ENCODE results near the gene AMPD3. TPM values are rescaled to one million over a fixed set of nuclear protein-coding genes. Genes with fewer than 3 reads are reported as not detected.
A peak's percentile ranks its signal among the peaks of the same experiment; 100 is the strongest.

The AMPD3 gene
- total RNA-seq, 4 donors from 2014 or later: 104 to 185 (median 112) TPM

- no peaks in the 10 kb centered on the region for H3K9me3 ChIP-seq
- in situ Hi-C loops (cut with MboI; ENCODE audit: low sequenced_read_pairs in 4 of 4) (loop anchor here in 2 of 4 donors (25.0 kb wide), 2 partner anchors 123 to 198 kb away; no protein-coding TSS in a partner anchor), intact Hi-C loops (cut with DNase I; ENCODE audit: low total_unique reads) (loop anchor here (5.0 kb wide), 1 partner anchor 47 kb away; no protein-coding TSS in a partner anchor)
- no peaks in the 10 kb centered on the region for H3K27me3 ChIP-seq
- H3K27ac ChIP-seq: peak overlapping the region in 3 of 4 donors; percentile 94 to 97 (median 95)
- DNase-seq (no peak), ATAC-seq (no peak)
- H3K4me1 ChIP-seq: peaks cover 8 to 13% of the 10 kb centered on the region in 2 donors
- H3K4me3 ChIP-seq: no peak overlapping the region
- no peak for TF ChIP-seq CTCF (IDR thresholded peaks at IDR 0.05 in 4 of 5, conservative IDR thresholded peaks at IDR 0.05 in 1 of 5)
- TF ChIP-seq POLR2A (IDR thresholded peaks at IDR 0.05): no peak
- H3K36me3 ChIP-seq: no peaks in the 10 kb centered on the region
Observed at GRCh38 chr11:10539339-10539738, 84.3 kb downstream of the AMPD3 start.

- DNase-seq: peak; percentile 33 to 51
- in situ Hi-C loops (cut with MboI; ENCODE audit: low sequenced_read_pairs in 4 of 4): loop anchor here in 3 of 4 donors (10.0 to 25.0 kb wide), 3 partner anchors 122 to 197 kb away; no protein-coding TSS in a partner anchor
- H3K9me3 ChIP-seq: no peaks in the 10 kb centered on the region
- TF ChIP-seq POLR2A (IDR thresholded peaks at IDR 0.05): no peak
- no peak for TF ChIP-seq CTCF (IDR thresholded peaks at IDR 0.05 in 4 of 5, conservative IDR thresholded peaks at IDR 0.05 in 1 of 5)
- ATAC-seq: peak; percentile 70
- peaks cover 8 to 13% of the 10 kb centered on the region in 2 donors for H3K4me1 ChIP-seq
- H3K36me3 ChIP-seq: no peaks in the 10 kb centered on the region
- no peaks in the 10 kb centered on the region for H3K27me3 ChIP-seq
- intact Hi-C loops (cut with DNase I; ENCODE audit: low total_unique reads): loop anchor here (2.0 to 10.0 kb wide), 4 partner anchors 86 to 194 kb away; partner anchors contain the start of gene AMPD3
- H3K4me3 ChIP-seq: peak overlapping the region; percentile 89 to 93 (median 92)
- peak overlapping the region; percentile 91 to 97 (median 94) for H3K27ac ChIP-seq
Observed at GRCh38 chr11:10540546-10540914, 85.5 kb downstream of the AMPD3 start.

GRCh38 chr11:10540915-10541560, 86.0 kb downstream of the AMPD3 start, which contains the start of gene RNF141:
Gene RNF141 (minus strand): TSS chr11:10541187. CDS start chr11:10534158, 7,029 bp downstream.
- Histone ChIP-seq H3K27me3 (no peaks in the 10 kb centered on the region), H3K4me3 (peak within 1 kb of the TSS; percentile 89 to 93 (median 92)), H3K4me1 (peaks cover 8 to 13% of the 10 kb centered on the region in 2 donors), H3K9me3 (no peaks in the 10 kb centered on the region), H3K27ac (peak within 1 kb of the TSS; percentile 91 to 97 (median 94)), H3K36me3 (no peaks in the 10 kb centered on the region)
- in situ Hi-C loops (cut with MboI; ENCODE audit: low sequenced_read_pairs in 4 of 4): loop anchor here in 3 of 4 donors (10.0 to 25.0 kb wide), 3 partner anchors 121 to 196 kb away; no protein-coding TSS in a partner anchor
- DNase-seq: peak; percentile 91 to 93
- intact Hi-C loops (cut with DNase I; ENCODE audit: low total_unique reads): loop anchor here (2.0 to 10.0 kb wide), 4 partner anchors 86 to 194 kb away; partner anchors contain the start of gene AMPD3
- ATAC-seq: peak; percentile 90 to 93
- TF ChIP-seq POLR2A (IDR thresholded peaks at IDR 0.05) (peak; percentile 80 to 93), CTCF (IDR thresholded peaks at IDR 0.05 in 4 of 5, conservative IDR thresholded peaks at IDR 0.05 in 1 of 5) (peak; percentile 82 to 88 (median 83))

GRCh38 chr11:10541561-10541930, 86.5 kb downstream of the AMPD3 start:
- Histone ChIP-seq H3K27ac (peak overlapping the region; percentile 91 to 97 (median 94)), H3K4me1 (peaks cover 8 to 13% of the 10 kb centered on the region in 2 donors), H3K27me3 (no peaks in the 10 kb centered on the region), H3K4me3 (peak overlapping the region; percentile 89 to 93 (median 92)), H3K9me3 (no peaks in the 10 kb centered on the region), H3K36me3 (no peaks in the 10 kb centered on the region)
- in situ Hi-C loops (cut with MboI; ENCODE audit: low sequenced_read_pairs in 4 of 4) (loop anchor here in 3 of 4 donors (10.0 to 25.0 kb wide), 3 partner anchors 121 to 196 kb away; no protein-coding TSS in a partner anchor), intact Hi-C loops (cut with DNase I; ENCODE audit: low total_unique reads) (loop anchor here (2.0 to 10.0 kb wide), 4 partner anchors 87 to 193 kb away; partner anchors contain the start of gene AMPD3)
- no peak for ATAC-seq
- no peak for TF ChIP-seq POLR2A (IDR thresholded peaks at IDR 0.05)
- no peak for TF ChIP-seq CTCF (IDR thresholded peaks at IDR 0.05 in 4 of 5, conservative IDR thresholded peaks at IDR 0.05 in 1 of 5)
- DNase-seq: no peak
